RKO (cell line): ENCODE measurements around the gene CCSER2.

Experiments
- DNase-seq: peaks from one replicate; pipeline ENCODE4 v3.0.0-alpha.2; 2016; ENCODE audit warnings: low spot score

Gene CCSER2

DNA sequence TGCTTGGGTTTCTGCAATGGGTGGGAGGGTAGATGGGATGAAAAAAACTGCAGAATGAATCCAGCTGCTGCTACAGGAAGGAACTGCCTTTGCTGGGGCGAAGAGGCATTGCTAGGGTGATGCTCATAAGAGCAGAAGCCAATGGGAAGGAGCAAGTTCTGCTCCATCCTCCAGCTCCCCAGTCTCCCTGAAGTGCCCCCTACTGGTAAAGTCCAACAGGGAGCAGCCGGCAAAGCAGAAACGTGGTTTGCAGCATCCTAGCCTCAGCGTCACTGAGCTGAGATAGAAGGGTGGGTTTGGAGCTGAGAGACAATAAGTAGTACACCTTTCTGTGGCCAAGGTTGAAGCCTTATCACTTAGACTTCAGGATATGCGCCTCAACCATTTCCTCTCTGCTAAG lies 220.5 kb downstream of the CCSER2 start:
- DNase-seq, result no peak

DNA sequence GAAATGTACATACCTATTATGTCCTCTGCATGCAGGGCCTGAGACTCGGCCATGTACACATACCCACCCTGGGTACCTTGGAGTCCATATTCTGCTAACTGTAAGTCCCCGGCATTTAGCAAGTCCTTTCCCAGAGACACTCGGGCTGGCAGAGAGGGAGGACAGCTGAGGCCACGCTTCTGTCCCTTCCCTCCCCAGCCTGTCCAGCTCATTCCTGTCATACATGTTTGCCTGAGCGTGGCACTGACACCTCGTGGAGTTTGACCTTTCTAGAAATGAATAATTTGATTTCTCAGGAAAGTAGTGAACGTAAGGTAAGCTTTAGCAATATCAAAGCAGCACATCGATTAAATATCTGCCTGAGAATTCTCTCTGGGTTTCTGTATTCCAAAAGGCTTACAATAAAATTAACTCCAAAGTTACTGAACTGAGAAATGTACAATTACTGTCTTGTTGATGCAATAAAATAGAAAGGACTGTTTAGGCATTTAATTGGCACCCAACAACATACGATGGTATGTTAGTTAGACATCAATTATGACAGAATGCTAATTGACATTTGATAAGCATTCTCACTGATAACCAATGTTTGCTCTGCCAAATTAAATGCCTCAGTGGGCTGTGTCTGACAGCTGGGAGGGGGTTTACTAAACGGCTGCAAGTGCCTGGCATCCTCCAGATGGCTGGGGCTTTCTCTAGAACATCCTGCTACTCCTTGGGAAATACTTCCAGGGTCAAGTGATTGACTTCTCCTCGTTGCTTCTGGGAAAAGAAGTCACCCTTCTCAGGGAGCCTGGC lies 221.2 kb downstream of the CCSER2 start:
- DNase-seq, result no peak

DNA sequence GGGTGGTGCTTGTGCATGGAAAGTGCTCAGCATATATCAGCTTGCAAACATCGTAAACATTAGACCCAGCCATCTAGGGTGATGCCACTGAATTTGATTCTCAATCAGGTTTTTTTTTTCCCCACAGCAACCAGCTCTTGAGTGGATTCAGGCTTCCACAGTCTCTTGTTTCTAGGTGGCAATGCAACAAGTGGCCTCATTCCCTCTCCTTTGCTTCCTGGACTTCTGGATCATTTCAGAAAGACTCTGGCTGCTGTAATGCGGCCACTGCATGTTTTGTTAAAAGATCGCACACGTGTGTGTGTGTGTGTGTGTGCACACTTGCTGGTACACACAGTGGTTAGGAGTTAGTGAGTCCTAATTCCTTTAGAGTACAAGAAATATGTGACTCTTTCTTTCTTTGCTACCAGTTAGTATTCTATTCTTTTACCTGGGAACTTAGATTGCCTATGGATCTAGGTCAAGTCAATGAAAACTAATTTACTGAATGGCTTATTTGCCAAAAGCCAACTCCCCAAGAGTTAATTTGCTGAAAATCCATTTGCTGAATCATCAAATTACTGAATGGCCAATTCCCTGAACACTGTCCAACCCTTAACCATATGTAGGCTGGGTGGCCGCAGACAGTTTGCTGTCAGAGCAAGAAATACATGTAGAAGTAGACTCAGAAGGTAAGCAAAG lies 222.5 kb downstream of the CCSER2 start:
- no peak for DNase-seq

DNA sequence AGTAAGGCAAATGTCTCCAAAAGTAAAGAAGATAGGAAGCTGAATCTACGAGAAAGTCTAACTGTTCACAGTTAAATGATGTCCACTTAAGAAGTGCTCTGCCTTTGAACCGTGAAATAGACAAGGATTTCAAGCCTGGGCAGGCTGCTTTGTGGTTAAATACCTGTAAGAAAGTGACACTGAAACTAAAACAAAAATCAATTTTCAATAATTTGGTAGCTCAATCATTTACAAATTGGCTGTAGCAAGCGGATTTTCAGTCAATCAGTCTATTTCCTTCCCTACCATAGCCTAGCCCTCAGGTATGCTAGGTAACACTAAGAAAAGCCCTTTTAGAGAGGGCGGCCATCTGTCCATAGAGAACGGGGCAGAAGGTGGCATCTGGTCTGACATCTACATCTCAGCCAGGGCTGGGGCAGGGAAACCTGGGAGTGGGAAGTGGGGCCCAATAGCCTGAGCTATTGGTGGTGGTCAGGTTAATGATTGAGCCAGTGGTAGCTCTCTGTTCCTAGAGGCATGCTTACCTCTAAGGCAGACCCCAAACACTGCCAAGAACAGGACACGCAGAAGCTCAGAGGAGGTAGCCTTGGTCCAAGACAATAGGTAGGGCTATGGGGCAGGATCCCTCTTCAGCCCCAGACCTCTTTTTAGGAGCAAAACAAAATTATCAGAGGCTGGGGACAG lies 223.2 kb downstream of the CCSER2 start:
- no peak for DNase-seq

DNA sequence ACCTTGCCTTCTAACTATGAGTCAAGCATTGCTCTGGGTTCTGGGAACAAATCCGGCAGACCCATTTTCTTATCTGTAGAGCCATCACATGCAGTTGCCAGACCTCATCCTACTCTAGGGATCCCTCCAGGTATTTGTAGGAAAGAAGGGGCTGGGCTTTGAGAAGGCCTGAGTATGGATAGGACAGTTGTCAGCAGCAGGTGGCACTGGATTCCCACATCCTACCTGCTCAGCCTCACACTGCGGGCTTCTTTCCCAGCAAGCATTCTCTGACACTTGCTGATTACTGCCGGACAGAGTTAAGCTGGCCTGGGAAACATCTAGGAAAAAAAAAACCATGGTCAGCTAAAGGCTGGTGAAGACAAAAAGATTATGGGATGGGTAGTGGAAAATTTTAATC lies 224.1 kb downstream of the CCSER2 start:
- DNase-seq, result no peak

DNA sequence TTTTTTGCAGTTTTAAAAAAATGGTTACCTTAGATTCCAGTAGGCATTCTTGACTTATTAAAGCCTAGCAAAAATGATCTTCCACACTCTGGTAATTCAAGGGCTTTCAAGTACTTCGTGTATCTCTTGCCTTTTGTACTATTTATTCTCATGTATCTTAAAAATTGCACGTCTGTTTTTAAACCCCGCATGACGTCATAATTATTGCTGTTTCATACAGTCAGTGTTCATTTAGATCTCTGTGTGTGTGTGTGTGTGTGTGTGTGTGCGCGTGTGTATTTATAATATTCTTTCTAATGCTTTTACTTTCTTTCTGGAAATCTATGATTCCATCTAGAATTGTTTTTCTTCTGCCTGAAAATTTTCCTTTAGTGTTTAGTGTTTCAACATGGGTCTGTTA lies 234.2 kb downstream of the CCSER2 start:
- no peak for DNase-seq

DNA sequence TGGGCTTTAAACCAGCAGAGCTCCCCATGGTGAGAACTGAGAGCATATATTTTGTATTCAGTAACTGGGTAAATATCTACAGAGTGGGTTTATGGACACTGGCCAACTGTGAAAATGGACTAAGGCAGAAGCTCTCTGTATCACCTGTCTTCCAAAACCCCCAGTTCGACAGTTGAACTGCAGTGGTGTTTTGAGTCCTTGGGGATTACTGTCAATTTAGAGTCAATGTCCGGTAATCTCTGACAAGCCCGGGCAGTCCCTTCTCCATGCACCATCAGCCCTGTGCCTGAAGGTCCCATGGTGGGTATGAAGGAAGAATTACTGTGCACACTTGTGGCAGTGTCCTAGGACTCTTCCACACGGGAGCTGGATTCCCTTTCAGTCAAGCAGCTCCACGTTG lies 235.0 kb downstream of the CCSER2 start:
- no peak for DNase-seq

DNA sequence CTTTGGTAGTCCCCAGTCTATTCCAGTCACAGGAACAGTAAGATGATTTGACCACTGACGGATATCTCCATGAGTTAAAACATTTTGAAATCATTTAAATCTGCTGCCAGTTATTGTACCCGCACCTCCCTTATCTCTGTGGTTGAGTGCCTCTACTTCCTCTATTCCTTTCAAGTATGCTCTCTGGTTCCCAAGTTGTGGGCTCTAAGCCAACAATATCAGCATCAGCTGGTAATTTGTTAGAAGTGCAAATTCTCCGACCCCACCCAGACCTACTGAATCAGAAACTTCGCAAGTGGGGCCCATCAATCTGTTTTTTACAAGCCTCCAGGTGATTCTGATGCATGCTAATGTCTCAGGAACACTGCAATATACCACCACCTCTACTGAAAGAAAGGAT lies 235.5 kb downstream of the CCSER2 start:
- no peak for DNase-seq

DNA sequence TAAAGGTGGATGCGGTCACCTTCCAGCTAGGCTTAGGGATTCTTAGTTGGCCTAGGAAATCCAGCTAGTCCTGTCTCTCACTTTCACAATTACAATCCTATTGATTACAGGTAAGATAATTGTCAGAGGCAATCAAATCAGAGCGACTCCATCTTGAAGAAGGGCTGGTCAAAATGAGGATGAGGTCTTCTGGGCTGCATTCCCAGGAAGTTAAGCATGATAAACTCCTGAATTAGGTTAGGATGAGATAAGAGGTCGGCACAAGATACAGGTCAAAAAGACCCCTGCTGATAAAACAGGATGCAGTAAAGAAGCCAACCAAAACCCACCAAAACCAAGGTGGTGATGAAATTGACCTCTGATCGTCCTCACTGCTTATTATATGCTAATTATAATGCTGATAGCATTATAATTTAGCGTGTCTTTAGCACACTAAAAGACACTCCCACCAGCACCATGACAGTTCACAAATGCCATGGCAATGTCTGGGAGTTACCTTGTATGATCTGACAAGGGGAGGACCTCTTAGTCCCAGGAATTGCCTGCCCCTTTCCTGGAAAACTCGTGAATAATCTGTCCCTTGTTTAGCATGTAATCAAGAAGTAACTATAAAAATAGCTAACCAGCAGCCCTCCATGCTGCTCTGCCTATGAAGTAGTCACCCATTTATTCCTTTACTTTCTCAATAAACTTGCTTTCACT lies 237.6 kb downstream of the CCSER2 start:
- DNase-seq, result no peak

DNA sequence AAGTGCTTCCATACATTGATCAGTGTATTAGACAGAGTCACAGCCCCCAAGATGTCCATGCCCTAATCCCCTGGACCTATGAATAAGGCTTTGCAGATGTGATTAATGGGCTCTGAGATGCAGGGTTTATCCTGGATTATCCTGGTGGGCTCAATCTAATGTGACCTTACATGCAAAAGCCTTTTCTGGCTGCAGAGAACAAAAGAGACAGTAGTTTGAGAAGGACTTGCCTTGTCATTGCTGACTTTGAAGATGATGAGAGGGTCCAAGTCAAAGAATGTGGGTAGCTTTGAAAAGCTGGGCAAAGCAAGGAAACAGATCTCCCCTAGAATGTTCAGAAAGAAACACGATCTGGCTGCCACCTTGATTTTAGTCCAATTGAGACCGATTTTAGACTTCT lies 238.7 kb downstream of the CCSER2 start:
- no peak for DNase-seq
